Type B pancreatic cell (in vitro differentiated cells): ENCODE data around the gene TKT. TPM values are rescaled to one million over a fixed set of nuclear protein-coding genes. Genes with fewer than 3 reads are reported as not detected.

Experiments
- DNase-seq: peaks from one replicate; pipeline ENCODE4 v3.0.0; 2021; ENCODE audit warnings: mixed read lengths; ENCODE audit not compliant: unreplicated experiment; ENCODE audit errors: extremely low spot score
- H3K27ac Mint-ChIP-seq: 2 replicates; pipeline ENCODE4 v1.8.0; 2021; ENCODE audit warnings: mild to moderate bottlenecking, mixed read lengths
- H3K27me3 Mint-ChIP-seq: 2 replicates; pipeline ENCODE4 v1.8.0; 2021; ENCODE audit warnings: mixed read lengths
- H3K36me3 Mint-ChIP-seq: 2 replicates; pipeline ENCODE4 v1.8.0; 2021; ENCODE audit warnings: mixed read lengths
- H3K4me1 Mint-ChIP-seq: one replicate; pipeline ENCODE4 v1.8.0; 2021; ENCODE audit warnings: mixed read lengths; ENCODE audit not compliant: unreplicated experiment
- H3K4me3 Mint-ChIP-seq: 2 replicates; pipeline ENCODE4 v1.8.0; 2021; ENCODE audit warnings: mild to moderate bottlenecking, mixed read lengths
- H3K9me3 Mint-ChIP-seq: 2 replicates; pipeline ENCODE4 v1.8.0; 2021; ENCODE audit warnings: mixed read lengths
- CTCF ChIP-seq: fragments of 200-600 bp; sonication (generic); conservative IDR thresholded peaks from 2 replicates; pipeline ENCODE4 v1.5.0; 2021; ENCODE audit warnings: antibody characterized with exemption, mild to moderate bottlenecking
- total RNA-seq: library from RNA; stranded (reverse); gene quantifications from 2 replicates; pipeline ENCODE4 v1.2.1, GENCODE V29; 2021; ENCODE audit warnings: low replicate concordance

Gene TKT
- total RNA-seq, 1 donor from 2014 or later, result 318 TPM

GRCh38 chr3:53227993-53228885, 27.6 kb downstream of the TKT start:
- Mint-ChIP-seq H3K27me3 (no peaks in the 10 kb centered on the region), H3K9me3 (no peaks in the 10 kb centered on the region), H3K36me3 (peaks cover 11% of the 10 kb centered on the region), H3K4me3 (no peak overlapping the region), H3K27ac (no peak overlapping the region), H3K4me1 (no peaks in the 10 kb centered on the region)
- no peak for TF ChIP-seq CTCF
- DNase-seq, result no peak

- H3K27ac Mint-ChIP-seq, result no peak overlapping the region
- DNase-seq, result no peak
- H3K27me3 Mint-ChIP-seq, result no peaks in the 10 kb centered on the region
- H3K36me3 Mint-ChIP-seq, result peaks cover 11% of the 10 kb centered on the region
- H3K4me3 Mint-ChIP-seq, result no peak overlapping the region
- TF ChIP-seq CTCF, result no peak
- H3K4me1 Mint-ChIP-seq, result no peaks in the 10 kb centered on the region
- no peaks in the 10 kb centered on the region for H3K9me3 Mint-ChIP-seq
These were observed 28.9 kb downstream of the TKT start for GRCh38 chr3:53226841-53227407.

- Mint-ChIP-seq H3K27ac (no peak overlapping the region), H3K9me3 (no peaks in the 10 kb centered on the region), H3K4me3 (no peak overlapping the region), H3K4me1 (no peaks in the 10 kb centered on the region), H3K36me3 (peaks cover 11% of the 10 kb centered on the region), H3K27me3 (no peaks in the 10 kb centered on the region)
- no peak for DNase-seq
- no peak for TF ChIP-seq CTCF
These were observed 29.5 kb downstream of the TKT start for GRCh38 chr3:53226142-53226840.

GRCh38 chr3:53225651-53226050, 30.2 kb downstream of the TKT start:
- TF ChIP-seq CTCF, result no peak
- H3K36me3 Mint-ChIP-seq, result peaks cover 11% of the 10 kb centered on the region
- H3K4me3 Mint-ChIP-seq, result no peak overlapping the region
- H3K27me3 Mint-ChIP-seq, result no peaks in the 10 kb centered on the region
- DNase-seq, result no peak
- H3K27ac Mint-ChIP-seq, result no peak overlapping the region
- H3K9me3 Mint-ChIP-seq, result no peaks in the 10 kb centered on the region
- no peaks in the 10 kb centered on the region for H3K4me1 Mint-ChIP-seq

GRCh38 chr3:53225181-53225580, 30.6 kb downstream of the TKT start:
- Mint-ChIP-seq H3K27ac (no peak overlapping the region), H3K27me3 (no peaks in the 10 kb centered on the region), H3K4me1 (peaks cover under 1% of the 10 kb centered on the region), H3K9me3 (no peaks in the 10 kb centered on the region), H3K36me3 (peaks cover 11% of the 10 kb centered on the region), H3K4me3 (no peak overlapping the region)
- no peak for TF ChIP-seq CTCF
- no peak for DNase-seq
